ENCODE results near the gene TRIM24.

DNA sequence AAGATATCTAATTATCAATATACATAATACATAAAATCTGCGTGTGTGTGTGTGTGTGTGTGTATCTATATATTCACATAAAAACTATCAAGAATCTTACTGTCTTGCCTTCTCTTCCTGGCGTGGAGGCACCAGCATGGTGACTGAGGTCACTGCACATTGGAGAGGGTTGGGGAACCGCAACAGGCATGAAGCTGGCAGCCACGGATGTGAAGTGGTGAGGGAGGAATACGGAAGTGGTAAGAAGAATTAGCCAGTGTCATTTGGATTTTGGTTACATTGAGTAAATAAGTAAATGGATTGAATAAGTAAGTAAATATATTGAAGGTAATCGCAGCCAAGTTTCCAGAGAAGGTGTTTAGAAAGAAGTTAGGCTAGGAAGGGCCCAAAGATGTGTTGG lies 85.1 kb downstream of the TRIM24 start:
- TF ChIP-seq EZH2 (IDR thresholded peaks at IDR 0.05; ENCODE audit: low read length) (no peak), CTCF (optimal IDR thresholded peaks at IDR 0.05 in 1 of 3, IDR thresholded peaks at IDR 0.05 in 1 of 3, conservative IDR thresholded peaks at IDR 0.05 in 1 of 3; ENCODE audit: extremely low read depth in 1 of 3, insufficient read depth in 2 of 3, low read length in 3 of 3) (no peak)
